ENCODE data around the gene PCSK5.
A peak's percentile ranks its signal among the peaks of the same experiment; 100 is the strongest.

The PCSK5 gene

DNA sequence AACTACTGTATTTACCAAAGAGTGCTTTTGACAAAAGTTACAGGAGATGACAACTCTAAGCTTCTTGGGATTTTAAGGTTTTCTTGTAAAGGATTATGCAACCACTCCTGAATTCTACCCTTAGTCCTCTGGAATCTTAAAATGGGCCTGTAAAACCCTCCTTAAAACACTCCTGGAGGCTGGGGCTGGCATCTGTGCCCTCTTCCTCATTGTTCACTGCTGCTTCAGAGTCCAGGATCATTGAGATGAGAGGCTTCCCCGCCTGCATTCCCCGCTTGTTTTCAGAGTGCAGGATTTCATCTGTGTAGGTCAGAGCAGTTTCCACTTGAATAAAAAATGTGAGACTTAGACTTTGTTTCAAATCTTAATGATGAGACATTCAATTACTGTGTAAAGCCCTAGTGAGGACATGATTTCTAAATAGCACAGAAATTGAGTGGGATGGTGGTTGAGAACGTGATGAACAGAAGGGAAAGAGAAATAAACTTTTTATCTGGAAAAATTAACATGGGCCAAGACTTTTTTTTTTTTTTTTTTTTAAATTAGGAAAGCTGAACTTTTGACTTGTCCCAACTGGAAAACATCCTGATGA lies 40.4 kb downstream of the PCSK5 start:
- H3K4me3 ChIP-seq (ENCODE audit: low read length): no peak overlapping the region
- no peak for DNase-seq (ENCODE audit: low read depth)
- TF ChIP-seq, protein P1, sequence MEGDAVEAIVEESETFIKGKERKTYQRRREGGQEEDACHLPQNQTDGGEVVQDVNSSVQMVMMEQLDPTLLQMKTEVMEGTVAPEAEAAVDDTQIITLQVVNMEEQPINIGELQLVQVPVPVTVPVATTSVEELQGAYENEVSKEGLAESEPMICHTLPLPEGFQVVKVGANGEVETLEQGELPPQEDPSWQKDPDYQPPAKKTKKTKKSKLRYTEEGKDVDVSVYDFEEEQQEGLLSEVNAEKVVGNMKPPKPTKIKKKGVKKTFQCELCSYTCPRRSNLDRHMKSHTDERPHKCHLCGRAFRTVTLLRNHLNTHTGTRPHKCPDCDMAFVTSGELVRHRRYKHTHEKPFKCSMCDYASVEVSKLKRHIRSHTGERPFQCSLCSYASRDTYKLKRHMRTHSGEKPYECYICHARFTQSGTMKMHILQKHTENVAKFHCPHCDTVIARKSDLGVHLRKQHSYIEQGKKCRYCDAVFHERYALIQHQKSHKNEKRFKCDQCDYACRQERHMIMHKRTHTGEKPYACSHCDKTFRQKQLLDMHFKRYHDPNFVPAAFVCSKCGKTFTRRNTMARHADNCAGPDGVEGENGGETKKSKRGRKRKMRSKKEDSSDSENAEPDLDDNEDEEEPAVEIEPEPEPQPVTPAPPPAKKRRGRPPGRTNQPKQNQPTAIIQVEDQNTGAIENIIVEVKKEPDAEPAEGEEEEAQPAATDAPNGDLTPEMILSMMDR (IDR thresholded peaks at IDR 0.05; ENCODE audit: insufficient read depth, low read depth, low read length, missing control alignments): no peak

DNA sequence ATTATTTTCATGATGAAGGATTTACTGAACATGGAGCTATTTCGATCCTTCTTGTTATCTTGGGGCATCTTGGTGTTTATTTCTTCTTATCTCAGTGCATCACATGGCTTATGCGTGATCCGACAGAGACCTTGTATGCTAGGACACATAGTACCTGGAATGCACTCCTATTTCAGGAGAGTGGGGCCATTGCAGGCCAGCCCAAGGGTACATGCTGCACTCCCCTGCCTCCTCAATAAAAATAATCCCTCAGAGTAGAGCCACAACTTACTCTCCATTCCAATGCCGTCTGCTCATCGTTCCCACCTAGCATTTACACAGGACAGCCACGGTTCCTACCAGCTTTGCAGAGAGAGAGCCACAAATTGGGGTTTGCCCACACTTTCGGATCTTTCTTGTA lies 43.5 kb downstream of the PCSK5 start:
- TF ChIP-seq, protein P1 (IDR thresholded peaks at IDR 0.05; ENCODE audit: insufficient read depth, low read depth, low read length, missing control alignments): no peak
- DNase-seq (ENCODE audit: low read depth): no peak
- no peak overlapping the region for H3K4me3 ChIP-seq (ENCODE audit: low read length)

DNA sequence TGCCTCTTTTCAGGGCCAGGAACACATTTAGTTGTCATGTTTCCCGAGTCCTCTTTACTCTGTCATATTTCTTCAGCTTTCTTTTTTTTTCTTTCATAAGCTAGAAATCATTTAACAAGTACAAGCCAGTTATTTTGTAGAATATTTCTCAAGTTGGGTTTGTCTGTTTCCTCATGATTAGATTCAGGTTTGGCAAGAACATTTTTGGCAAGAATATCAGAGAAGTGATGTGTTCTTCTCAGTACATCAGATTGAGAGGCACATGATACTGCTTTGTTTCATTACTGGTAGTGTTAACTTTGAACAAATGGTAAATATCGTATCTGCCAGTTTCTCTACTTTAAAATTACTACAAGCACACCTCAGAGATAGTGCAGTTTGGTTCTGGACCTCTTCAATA lies 45.1 kb downstream of the PCSK5 start:
- DNase-seq (ENCODE audit: low read depth): peak; percentile 32
- TF ChIP-seq, protein P1 (IDR thresholded peaks at IDR 0.05; ENCODE audit: insufficient read depth, low read depth, low read length, missing control alignments): no peak

DNA sequence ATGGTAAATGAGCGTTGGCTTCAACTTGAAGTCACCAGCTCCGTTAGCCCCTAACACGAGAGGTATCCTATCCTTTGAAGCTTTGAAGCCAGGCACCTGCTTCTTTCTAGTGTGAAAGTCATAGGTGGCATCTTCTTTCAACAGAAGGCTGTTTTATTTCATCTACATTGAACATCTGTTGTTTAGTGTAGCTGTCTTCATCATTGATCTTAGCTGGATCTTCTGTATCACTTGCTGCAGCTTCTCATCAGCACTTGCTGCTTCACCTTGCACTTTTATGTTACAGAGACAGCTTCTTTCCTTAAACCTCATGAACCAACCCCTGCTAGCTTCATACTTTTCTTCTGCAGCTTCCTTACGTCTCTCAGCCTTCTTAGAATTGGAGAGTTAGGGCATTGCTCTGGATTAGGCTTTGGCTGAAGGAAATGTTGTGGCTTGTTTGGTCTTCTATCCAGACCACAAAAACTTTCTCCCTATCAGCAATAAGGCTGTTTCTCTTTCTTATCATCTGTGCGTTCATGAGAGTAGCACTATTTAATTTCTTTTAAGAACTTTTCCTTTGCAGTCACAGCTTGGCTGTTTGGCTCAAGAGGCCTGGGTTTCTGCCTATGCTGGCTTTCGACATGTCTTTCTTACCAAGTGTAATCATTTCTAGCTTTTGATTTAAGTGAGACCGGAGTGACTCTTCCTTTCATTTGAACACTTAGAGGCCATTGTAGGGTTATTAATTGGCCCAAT lies 47.2 kb downstream of the PCSK5 start:
- TF ChIP-seq, protein P1 (IDR thresholded peaks at IDR 0.05; ENCODE audit: insufficient read depth, low read depth, low read length, missing control alignments): no peak
- H3K4me3 ChIP-seq (ENCODE audit: low read length): no peak overlapping the region
- no peak for DNase-seq (ENCODE audit: low read depth)

More for the DNA sequence above, 45.1 kb downstream of the PCSK5 start:
- no peak overlapping the region for H3K4me3 ChIP-seq (ENCODE audit: low read length)

DNA sequence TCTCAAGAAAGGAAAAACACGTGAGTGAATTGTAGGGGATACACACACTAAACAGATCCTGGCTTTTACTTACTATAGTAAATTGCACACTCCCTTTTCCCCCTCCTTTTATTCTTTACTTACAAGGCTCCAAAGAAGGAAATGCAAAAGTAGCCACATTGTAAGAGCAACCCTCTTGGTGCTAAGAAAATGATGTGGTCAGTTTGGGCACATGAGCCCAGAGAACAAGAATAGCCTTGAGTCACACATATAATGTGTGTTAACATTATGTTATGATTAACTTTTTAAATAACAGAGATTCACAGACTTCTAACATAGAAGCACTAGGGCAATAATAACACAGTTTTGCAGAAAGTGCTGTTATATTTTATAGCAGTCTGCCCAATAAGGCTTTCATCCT lies 48.5 kb downstream of the PCSK5 start:
- TF ChIP-seq, protein P1 (IDR thresholded peaks at IDR 0.05; ENCODE audit: insufficient read depth, low read depth, low read length, missing control alignments): no peak

DNA sequence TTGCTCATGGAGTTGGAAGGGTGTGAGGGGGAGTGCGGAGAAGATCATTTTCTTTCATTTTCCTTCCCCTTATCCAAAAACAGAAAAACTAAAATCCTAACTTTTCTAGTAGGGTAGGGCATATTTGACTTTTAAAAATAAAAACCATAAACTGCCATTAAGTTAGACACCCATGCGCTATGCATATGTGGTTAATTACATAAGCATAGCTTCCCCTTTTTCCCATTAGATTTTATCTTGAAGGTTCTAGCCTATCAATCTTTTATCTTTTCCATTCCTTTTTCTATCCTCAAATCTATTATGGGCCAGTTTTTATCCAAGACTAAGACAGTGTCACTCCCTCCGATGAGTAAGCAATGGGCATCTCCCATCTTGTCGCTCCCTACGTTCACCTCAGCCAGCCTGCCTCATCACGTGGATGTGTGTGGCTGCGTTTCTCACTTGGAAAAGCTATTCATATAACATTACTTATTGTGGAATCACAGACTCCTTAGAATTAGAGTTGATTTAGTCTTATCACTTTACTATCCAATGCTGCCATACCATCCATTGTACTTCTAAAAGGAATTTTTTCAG lies 49.2 kb downstream of the PCSK5 start:
- peak; percentile 19 for DNase-seq (ENCODE audit: low read depth)
- no peak overlapping the region for H3K4me3 ChIP-seq (ENCODE audit: low read length)
- TF ChIP-seq, protein P1 (IDR thresholded peaks at IDR 0.05; ENCODE audit: insufficient read depth, low read depth, low read length, missing control alignments): no peak

More for the DNA sequence above, 48.5 kb downstream of the PCSK5 start:
- no peak overlapping the region for H3K4me3 ChIP-seq (ENCODE audit: low read length)
- no peak for DNase-seq (ENCODE audit: low read depth)

All from epithelial cell of esophagus (primary cell).